MCF 10A (cell line): ENCODE data around the gene CAPN11. TPM values are rescaled to one million over a fixed set of nuclear protein-coding genes. Genes with fewer than 3 reads are reported as not detected.

Experiments used
- BruUV-seq: library from RNA; stranded (reverse); fragments of 400-500 nt; replicated peaks from 2 replicates; lab custom pipeline; 2021; lab: Mats Ljungman, UMichigan
- CTCF ChIA-PET: fragments of 300-600 bp; sonication (Branson Sonifier 250); formaldehyde crosslinking; extraction: SDS; loops from one replicate; lab custom pipeline; 2021; ENCODE audit warnings: antibody characterized with exemption, inconsistent platforms; lab: Yijun Ruan, JAX
- POLR2A ChIA-PET: fragments of 300-600, 350-650 bp; sonication (Branson Sonifier 250); formaldehyde crosslinking; extraction: SDS; loops from one replicate; lab custom pipeline; 2020; ENCODE audit warnings: antibody characterized with exemption, inconsistent platforms; lab: Yijun Ruan, JAX
- DNase-seq: peaks from one replicate; pipeline ENCODE4 v3.0.0-alpha.2; 2018; ENCODE audit not compliant: unreplicated experiment
- H3K27ac Mint-ChIP-seq: one replicate; pipeline ENCODE4 v1.8.0; 2022; ENCODE audit warnings: mild to moderate bottlenecking, low read depth, mixed read lengths; ENCODE audit not compliant: unreplicated experiment
- H3K27me3 Mint-ChIP-seq: one replicate; pipeline ENCODE4 v1.8.0; 2022; ENCODE audit warnings: mixed read lengths; ENCODE audit not compliant: insufficient read depth, unreplicated experiment
- H3K36me3 Mint-ChIP-seq: one replicate; pipeline ENCODE4 v1.8.0; 2022; ENCODE audit warnings: mild to moderate bottlenecking, moderate library complexity, mixed read lengths; ENCODE audit not compliant: insufficient read depth, unreplicated experiment
- H3K4me1 Mint-ChIP-seq: one replicate; pipeline ENCODE4 v1.8.0; 2022; ENCODE audit warnings: mixed read lengths; ENCODE audit not compliant: insufficient read depth, unreplicated experiment
- H3K4me3 Mint-ChIP-seq: one replicate; pipeline ENCODE4 v1.8.0; 2022; ENCODE audit warnings: mild to moderate bottlenecking, moderate library complexity, mixed read lengths; ENCODE audit not compliant: unreplicated experiment
- H3K9me3 Mint-ChIP-seq: one replicate; pipeline ENCODE4 v1.8.0; 2022; ENCODE audit warnings: mixed read lengths; ENCODE audit not compliant: unreplicated experiment
- intact Hi-C: fragments of 100-400 bp; cut with micrococcal nuclease; formaldehyde crosslinking; loops from 2 replicates; pipeline ENCODE4 v1.14.1; 2022
- total RNA-seq: library from RNA; stranded (reverse); gene quantifications from 2 replicates; pipeline ENCODE4 v1.2.3, GENCODE V29; 2022
- TF ChIP-seq, protein P1 (sequence below): fragments of 200-600 bp; IDR thresholded peaks from one replicate; pipeline ENCODE4 v1.8.0; 2022; ENCODE audit warnings: antibody characterized with exemption, mild to moderate bottlenecking; ENCODE audit not compliant: unreplicated experiment

Gene CAPN11
- total RNA-seq, 1 experiment from 2014 or later = not detected

DNA sequence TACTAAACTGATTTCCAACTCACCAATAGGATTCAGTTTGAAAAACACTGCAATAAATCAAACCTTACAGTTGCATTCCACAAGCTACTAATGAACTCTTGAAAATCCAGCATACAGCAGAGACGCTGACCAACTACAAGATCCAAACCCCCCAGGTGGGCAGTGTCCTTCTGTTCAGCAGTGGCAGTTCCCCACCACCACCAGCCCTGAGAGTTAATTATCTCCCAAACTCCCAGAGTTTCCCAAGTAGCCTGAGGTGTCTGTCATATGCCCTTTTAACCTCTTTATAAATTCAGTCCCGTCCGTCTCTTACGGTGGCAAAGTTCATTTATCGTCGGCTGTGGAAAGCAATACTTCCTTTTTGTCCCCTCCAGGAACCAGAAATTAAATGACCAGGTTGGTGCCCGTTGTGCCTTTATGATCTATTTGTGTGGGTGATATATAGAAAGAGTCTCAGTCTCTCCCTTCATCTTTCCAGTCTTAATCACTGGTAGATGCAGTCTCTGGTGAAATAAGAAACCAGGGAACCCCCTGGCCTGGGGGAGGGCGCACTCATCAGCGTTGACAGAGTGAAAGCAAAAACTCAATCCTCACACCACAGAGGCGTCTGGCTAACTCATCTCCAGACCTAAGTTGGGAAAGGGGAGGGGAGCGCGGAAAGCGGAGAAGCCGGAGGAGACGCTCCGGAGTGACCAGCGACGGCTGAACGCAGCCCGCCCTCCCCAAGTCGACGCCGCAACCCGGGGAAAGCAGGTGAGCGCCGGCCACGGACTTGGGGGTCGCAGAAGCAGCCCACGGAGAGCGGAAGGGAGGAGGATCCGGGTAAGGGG is 32.1 kb upstream of the CAPN11 start:
- H3K9me3 Mint-ChIP-seq = no peaks in the 10 kb centered on the region
- TF ChIP-seq, protein P1, sequence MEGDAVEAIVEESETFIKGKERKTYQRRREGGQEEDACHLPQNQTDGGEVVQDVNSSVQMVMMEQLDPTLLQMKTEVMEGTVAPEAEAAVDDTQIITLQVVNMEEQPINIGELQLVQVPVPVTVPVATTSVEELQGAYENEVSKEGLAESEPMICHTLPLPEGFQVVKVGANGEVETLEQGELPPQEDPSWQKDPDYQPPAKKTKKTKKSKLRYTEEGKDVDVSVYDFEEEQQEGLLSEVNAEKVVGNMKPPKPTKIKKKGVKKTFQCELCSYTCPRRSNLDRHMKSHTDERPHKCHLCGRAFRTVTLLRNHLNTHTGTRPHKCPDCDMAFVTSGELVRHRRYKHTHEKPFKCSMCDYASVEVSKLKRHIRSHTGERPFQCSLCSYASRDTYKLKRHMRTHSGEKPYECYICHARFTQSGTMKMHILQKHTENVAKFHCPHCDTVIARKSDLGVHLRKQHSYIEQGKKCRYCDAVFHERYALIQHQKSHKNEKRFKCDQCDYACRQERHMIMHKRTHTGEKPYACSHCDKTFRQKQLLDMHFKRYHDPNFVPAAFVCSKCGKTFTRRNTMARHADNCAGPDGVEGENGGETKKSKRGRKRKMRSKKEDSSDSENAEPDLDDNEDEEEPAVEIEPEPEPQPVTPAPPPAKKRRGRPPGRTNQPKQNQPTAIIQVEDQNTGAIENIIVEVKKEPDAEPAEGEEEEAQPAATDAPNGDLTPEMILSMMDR = no peak
- peaks cover 40% of the 10 kb centered on the region for H3K4me1 Mint-ChIP-seq
- ChIA-PET POLR2A (interaction anchor here (0.5 to 1.5 kb wide), 6 partner anchors 9 to 131 kb away, joined by 3 to 5 read pairs (median 4); partner anchors contain the start of gene SLC35B2), CTCF (no interaction called here)
- H3K27me3 Mint-ChIP-seq = no peaks in the 10 kb centered on the region
- DNase-seq = peak; percentile 70
- H3K4me3 Mint-ChIP-seq = peak overlapping the region; percentile 95
- TSS peak; percentile 37 for BruUV-seq
- peak overlapping the region; percentile 96 for H3K27ac Mint-ChIP-seq
- intact Hi-C loops = no loop called here
- peaks cover 7% of the 10 kb centered on the region for H3K36me3 Mint-ChIP-seq

DNA sequence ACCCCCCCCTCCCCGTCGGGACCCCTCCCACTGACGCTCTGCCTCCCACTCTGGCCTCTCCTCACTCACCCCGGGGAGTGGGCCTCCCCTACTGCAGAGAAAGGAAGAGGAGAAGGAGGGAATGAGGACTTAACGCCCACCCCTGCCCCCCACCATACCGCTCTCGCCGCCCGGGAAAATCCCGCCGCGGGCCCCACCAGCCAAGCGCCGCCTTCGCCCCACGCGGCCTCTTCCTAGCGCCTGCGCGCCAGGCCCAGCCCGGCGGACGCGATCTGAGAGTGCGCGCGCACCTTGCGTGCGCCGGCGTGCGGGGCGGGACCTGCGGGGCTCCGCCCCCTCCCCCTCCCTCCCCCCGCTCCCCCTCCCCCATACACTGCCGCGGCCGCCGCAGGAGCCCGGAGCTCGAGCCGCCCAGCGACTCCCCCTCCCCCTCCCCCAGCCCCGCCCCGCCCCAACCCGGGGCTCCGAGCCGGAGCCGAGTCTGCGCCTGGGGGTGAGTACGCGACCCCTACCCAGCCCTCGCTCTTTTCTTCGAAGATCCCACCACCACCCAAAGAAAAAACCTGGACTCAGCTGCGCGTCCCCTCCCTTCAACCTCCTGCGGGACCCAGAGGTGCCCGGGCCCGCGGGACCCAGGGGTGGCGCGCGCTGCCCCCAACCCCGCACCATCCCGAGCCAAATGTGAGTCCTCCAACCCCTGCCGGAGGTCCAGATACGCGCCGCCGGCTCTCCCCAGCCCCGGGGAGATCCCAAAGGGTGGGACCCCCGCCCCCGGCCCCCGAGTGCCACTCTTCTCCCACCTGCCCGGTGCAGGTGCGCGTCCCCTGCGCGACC is 31.2 kb upstream of the CAPN11 start, which contains the start of the genes MRPL14 and TMEM63B:
MRPL14 (minus strand) TSS at position 267 of the 834 bp plus-strand sequence. CDS start 10,841 bp downstream, outside the sequence.
TMEM63B (plus strand) TSS at position 369 of the 834 bp plus-strand sequence. CDS start 7,031 bp downstream, outside the sequence.
- Mint-ChIP-seq H3K9me3 (no peaks in the 10 kb centered on the region), H3K4me1 (peaks cover 47% of the 10 kb centered on the region), H3K36me3 (peaks cover 7% of the 10 kb centered on the region), H3K27me3 (no peaks in the 10 kb centered on the region), H3K27ac (peak within 1 kb of the TSS; percentile 96), H3K4me3 (peak within 1 kb of the TSS; percentile 95)
- TF ChIP-seq, protein P1 = no peak
- no TSS peak for BruUV-seq
- intact Hi-C loops = no loop called here
- peak; percentile 86 for DNase-seq
- POLR2A ChIA-PET = interaction anchor here (0.8 to 1.3 kb wide), 2 partner anchors 11 to 119 kb away, joined by 4 to 6 read pairs; partner anchors contain the start of gene HSP90AB1
- CTCF ChIA-PET = interaction anchor here (1.0 kb wide), 1 partner anchor 24 kb away, joined by 3 read pairs; no protein-coding TSS in a partner anchor

DNA sequence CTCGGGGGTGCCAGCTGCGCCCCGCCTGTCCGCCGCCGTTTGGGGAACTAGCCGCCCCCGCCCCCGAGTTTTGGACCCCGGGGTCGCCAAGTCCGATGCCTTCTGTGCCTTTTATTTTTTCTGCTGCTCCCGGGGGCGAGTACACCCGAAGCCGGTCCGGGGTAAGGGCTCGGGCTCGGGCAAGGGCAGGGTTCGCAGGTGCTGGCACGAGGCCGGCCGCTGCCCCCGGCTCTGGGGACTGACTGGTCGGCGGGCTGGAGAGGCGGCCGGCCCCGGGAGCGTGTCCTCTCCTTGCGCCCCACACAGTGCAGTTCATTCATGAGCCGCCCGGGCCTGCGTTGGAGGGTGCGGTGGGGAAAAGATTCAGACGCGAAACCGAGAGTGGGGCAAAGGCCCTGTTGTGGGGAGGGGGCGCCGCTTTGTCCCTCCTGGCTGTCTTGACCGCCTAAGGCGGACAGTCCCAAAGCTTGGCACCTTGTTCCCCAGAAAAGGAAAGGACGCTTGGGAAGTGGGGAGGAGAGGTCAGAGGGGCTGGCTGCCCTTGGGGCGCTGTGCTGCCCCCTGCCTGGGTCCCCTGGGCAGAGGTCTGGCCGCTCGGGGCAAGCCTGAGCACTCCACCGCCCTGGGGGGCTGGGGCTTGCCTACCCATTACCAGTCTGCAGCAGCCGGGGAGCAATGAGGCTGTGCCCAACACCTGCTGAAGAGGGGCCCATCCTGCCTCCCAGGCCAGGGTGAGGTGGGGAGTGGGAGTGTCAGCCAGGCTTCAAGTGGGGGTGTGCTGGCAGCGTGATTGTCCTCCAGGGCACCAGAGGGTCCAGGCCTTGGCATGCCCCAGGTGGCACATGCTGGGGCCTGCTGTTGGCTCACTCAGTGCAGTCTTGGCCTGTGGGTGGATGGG is 30.4 kb upstream of the CAPN11 start:
- Mint-ChIP-seq H3K27ac (peak overlapping the region; percentile 96), H3K4me1 (peaks cover 43% of the 10 kb centered on the region), H3K27me3 (no peaks in the 10 kb centered on the region), H3K9me3 (no peaks in the 10 kb centered on the region), H3K4me3 (peak overlapping the region; percentile 95), H3K36me3 (peaks cover 7% of the 10 kb centered on the region)
- ChIA-PET CTCF (interaction anchor here (1.0 to 1.4 kb wide), 4 partner anchors 22 to 49 kb away, joined by 3 to 5 read pairs (median 4); no protein-coding TSS in a partner anchor), POLR2A (interaction anchor here (0.6 to 2.0 kb wide), 5 partner anchors 9 to 119 kb away, joined by 3 to 7 read pairs (median 4); partner anchors contain the start of gene HSP90AB1)
- intact Hi-C loops = no loop called here
- TF ChIP-seq, protein P1 = no peak
- BruUV-seq = no TSS peak
- peak; percentile 45 for DNase-seq
